HG02610 (cell line): ENCODE data around the gene MRPS21.
"Not testable (repeated sequence)": the region's sequence is repeated elsewhere in the genome, so short reads cannot be mapped to it uniquely, and the experiment has no call there.

Source experiments
- ATAC-seq: cut with Tn5 transposase; IDR thresholded peaks from one replicate; pipeline ENCODE4 v1.9.1; 2021; ENCODE audit warnings: mild to moderate bottlenecking, moderate library complexity; ENCODE audit not compliant: unreplicated experiment

MRPS21 gene

DNA sequence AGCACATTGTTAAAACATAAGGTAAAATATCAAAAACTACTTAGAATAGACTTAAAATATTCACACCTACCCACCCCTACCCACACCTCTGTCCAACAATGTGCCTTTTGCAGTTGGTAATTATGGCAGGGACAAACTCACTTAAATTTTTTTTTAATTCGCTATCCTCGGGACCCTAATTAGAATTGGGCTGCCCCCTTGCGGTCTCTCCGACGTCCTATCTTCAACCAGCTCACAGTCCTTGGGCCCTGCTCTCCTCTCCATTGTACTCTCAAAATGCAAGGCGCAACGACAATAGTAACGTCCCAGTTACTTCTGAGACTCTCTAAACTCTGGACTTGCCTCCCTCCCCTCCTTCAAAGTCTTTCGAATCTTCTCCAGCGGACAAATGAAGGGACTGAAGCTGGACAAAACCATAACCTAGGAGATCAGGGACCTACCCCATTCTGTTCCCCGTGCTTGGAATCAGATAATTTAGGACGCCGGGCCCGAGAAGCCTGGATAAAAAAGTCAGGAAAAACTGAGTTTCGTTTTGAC, 12.4 kb upstream of the MRPS21 start:
- ATAC-seq = no peak

DNA sequence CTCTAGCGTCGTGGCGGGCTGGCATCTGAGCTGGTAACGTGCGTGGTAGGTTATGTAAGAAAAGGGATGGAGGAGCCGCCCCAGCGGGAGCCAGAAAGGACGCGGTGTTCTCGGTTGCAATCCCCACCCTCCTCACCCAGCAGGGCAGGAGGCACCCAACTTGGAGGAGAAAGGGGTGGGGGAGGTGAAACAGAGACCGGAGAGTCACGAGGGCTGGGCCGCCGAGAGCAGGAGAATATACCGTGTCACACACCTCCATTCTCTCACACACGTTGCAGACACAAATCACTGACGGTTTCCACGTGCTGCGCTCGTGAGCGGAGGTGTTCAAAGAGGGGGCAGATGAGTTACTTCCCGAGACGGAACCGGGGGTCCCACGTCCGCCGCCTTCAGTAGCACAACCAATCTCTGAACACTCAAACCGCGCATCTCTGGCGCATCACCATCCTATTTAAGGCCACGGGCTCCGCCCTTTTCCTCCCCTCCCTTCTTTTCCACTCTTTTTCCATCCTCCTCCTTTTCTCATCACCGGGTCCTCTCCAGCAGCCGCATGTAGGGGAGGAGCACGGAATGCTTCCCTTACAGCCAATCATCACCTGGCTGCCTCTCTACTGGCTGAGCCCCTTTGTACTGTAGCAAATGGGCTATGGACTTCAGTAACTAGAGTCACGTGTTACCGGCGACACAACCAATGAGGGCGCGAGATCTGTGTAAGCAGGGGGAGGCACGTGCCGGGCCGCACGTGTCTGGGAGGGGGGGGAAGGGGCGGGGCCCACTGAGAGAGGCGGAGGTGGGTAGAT, 11.7 kb upstream of the MRPS21 start, which contains the start of gene CIART:
TSS of gene CIART (plus strand) at position 797 of the 800 bp plus-strand sequence. CDS start 714 bp downstream, outside the sequence.
- ATAC-seq = peak; percentile 78

DNA sequence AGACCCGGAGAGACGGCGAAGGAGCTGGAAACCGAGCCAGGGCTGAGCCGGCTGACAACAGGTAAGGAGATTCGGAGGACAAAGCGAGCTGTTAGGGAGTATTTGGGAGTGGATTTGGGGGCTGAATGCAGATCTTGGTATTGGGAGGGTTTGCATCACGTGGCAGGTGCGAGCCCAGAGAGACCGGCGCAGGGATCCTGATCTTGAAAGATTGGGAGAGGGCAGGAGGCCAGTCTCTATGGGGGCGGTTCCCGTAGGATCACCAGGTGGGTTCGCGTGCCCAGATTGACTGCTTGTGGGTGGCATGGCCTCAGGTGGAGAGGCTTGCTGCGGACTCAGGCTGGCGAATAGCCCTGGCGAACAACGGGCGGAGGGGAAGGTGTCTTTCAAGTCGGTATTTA, 11.1 kb upstream of the MRPS21 start:
- ATAC-seq = peak; percentile 5

DNA sequence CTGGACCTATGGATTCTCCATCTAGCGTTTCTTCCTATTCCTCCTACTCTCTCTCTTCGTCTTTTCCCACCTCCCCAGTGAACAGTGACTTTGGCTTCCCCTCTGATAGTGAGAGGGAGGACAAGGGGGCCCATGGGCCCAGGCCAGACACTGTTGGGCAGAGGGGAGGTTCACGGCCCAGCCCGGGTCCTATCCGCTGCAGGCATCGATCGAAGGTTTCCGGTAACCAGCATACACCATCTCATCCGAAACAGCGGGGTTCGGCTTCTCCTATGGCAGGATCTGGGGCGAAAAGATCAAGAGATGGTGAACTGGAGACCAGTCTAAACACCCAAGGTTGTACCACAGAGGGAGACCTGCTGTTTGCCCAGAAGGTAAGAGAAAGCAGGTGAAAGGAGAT, 10.4 kb upstream of the MRPS21 start:
- ATAC-seq = no peak

DNA sequence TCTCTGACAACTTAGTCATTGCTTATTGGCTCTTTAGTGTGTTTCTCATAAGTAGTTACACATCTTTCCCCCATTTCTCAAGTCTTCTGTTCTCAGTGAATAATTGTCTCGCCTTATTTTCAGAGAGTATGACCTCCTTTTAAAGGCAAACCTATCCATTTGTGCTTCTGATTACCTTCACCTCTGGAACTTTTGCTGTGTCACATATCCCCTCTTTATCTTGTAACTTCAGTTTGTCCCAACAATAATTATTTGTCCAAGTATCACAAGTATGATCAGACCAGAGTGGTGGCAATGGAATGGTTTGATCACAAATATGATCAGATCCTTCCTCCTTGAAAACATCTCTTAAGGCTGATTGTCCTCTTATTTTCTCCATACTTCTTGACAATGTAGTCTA, 5.3 kb upstream of the MRPS21 start:
- ATAC-seq = no peak

DNA sequence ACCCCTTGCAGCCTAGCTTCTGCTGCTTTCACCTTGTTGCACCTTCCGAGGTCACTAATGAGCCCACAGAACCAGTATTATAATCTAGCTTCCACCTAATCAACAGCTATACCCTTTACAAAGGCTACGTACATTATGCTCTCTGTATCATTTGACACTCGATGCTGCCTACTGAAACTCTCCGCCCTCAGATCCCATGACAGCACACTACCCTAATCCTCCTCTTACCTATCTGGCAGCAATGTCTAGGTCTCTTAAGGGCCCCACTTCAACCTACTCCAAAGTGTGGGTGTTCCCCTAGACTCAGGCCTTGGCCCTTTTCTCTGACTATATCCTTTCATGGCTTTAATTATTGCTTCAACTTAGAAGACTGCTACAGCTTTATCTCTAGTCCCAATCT, 4.8 kb upstream of the MRPS21 start:
- ATAC-seq = no peak

DNA sequence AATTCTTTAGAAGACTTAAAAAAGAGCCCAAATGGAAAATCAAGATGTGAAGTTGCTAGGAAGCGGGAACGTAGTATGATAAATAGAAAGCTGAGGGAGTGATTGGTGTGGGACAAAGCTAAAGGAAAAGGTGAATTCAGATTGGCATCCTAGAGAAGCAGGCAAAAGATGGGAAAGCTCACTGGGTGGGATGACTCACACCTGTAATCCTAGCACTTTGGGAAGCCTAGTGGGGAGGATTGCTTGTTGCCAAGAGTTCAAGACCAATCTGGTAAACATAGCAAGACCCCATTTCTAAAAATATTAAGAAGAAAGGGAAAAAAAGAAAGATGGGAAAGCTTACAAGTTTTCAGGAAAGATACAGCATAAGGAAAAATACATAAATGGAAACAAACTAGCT, 1.8 kb downstream of the MRPS21 start:
- ATAC-seq = no peak

DNA sequence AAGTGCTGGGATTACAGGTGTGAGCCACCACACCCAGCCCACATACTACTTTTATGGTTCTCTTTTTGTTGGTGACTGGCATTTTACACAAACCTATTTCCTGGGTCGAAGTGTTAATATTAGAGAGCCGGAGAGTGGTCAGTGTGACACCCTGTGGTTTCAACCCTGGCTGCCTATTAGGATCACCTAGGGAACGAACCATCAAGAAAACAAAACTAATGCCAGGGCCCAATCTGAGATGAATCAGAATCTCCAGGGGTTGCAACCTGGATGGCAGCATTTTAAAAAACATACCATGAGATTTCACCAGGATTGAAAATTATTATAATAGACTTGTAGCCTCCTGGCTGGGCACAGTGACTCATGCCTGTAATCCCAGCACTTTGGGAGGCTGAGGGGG, 6.1 kb downstream of the MRPS21 start:
- ATAC-seq = no peak

DNA sequence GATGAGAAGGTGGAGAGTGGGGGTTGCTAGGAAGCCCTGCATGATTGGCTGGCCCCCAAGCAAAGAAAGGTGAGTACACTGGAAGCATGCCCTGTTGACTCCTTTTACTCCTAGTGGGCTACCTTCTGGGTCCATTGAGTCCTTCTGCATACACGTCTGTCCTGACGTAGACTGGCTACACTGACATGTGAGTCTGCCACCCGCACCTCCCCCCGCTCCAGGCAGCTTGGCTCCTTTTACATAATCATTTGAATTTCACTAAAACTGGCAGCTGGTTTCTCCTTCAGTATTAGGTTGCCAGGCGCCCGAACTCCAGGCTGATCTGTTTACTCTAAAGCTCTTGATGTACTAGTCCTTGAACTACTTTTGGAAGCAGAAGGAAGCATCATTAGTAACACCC, 8.7 kb downstream of the MRPS21 start:
- ATAC-seq = no peak

DNA sequence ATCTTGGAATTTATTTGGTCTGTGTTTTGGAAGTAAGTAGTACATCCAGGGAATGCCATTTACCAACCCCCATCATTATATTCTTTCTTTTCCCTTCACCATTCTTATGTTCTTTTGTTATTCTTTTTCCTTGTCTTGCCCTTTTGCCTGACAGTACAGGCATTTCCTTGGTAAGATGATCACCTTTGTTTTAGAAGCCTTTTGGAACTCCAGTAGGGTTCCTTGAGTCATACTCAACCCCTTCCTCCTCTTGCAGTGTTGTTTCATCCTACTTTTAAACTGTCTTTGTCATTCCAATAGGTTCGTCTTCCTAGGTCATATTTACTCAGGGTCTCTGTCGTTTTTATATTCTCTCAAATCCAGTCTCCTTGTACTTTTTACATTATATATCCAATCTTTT, 9.2 kb downstream of the MRPS21 start:
- no peak for ATAC-seq

DNA sequence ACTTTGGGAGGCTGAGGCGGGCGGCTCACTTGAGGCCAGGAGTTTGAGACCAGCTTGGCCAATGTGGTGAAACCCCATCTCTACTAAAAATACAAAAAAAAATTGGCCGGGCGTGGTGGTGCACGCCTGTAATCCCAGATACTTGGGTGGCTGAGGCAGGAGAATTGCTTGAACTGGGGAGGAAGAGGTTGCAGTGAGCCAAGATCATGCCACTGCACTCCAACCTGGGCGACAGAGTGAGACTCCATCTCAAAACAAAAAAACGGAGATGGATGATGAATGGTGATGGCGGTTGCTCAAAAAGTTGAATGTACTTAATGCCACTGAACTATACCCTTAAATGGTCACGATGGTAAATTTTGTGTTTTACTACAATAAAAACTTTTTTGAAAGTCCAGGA, 14.9 kb downstream of the MRPS21 start:
- not testable (repeated sequence) for ATAC-seq

DNA sequence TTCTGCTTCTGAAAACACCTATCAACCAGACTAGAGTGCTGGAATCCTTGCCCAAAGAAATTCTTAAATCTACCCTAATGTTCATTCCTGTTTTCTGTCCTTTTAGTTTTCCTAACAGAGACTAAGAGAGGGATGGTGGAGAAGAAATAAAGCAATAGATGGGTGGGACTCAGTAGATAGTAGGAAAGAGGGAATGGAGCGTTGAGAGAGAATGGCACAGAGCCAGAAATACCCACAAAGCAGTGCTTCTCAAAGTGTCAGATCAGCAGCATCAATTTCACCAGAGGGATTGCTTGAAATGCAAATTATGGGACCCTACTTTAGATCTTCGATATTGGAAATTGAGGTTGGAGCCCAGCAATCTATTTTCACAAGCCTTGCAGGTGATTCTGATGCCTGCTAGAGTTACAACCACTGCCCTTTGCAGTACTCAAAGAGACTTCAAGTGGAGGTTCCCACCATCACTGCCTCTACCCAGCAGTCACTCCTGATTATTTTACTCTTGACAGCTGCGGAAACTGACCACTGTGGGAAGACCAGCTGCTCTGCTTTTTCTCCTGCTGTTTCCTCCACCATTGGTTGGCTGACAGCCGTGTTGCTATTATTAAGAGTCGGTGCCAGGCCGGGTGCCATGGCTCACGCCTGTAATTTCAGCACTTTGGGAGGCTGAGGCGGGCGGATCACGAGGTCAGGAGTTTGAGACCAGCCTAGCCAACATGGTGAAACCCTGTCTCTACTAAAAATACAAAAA, 16.3 kb downstream of the MRPS21 start:
- no peak for ATAC-seq

DNA sequence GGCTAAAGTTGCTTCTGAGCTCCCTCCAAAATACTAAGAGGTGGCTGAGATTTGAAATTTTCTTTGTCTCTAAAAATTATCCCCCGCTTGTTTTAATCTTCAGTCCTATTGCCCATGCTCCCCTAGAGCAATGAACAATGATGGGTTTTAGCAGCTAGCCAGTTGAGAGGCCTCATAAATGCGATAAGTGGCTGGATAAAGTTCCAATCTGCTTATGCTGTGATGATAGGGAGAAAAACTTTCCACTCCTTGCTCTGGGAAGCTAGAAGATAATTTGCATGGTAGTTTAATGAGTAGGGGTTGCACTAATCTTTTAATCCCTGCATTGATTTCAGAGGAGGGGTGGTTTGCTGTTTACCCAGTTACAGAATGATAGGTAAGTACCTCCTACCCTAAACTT, 18.1 kb downstream of the MRPS21 start:
- ATAC-seq = no peak

DNA sequence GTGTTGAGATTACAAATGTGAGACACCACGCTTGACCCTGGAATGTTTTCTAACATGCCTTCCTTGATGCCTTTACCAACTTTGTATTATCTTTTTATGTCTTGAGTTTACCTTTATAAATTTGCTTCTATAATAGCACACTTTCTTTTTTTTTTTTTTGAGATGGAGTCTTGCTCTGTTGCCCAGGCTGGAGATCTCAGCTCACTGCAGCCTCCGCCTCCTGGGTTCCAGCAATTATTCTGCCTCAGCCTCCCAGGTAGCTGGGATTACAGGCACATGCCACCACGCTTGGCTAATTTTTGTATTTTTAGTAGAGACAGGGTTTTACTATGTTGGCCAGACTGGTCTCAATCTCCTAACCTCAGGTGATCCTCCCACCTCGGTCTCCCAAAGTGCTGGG, 21.0 kb downstream of the MRPS21 start:
- ATAC-seq = not testable (repeated sequence)

DNA sequence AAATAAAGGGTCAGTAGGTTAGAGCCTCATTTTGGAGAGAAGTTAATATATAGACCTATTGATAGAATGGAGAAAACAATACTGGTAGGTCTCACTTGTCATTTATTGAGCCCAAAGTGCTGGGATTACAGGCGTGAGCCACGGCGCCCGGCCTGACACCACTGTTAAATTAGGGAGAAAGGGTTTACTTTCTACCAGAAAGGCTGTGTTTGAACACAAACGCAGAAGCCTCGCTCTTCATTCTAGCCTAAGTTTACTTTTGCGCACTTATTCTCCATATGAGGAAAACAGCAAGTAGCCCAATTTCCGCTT, 27.0 kb downstream of the MRPS21 start:
- no peak for ATAC-seq

DNA sequence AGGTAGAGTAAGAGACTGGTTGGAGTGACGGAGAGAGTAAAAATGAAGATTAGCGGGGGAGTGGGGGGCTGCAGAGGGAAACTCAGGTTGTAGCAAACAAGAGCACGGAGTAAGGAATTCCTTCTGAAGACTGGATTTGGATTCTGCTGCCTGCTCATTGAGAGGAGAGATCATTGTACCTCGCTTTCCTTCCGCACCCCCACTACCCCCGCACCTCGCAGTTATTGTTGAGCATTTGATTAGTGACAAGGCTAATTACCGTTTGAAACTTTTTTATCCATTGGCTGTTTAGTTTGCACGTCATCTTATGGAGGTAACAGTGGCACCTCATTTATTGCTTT, 28.1 kb downstream of the MRPS21 start:
- no peak for ATAC-seq

DNA sequence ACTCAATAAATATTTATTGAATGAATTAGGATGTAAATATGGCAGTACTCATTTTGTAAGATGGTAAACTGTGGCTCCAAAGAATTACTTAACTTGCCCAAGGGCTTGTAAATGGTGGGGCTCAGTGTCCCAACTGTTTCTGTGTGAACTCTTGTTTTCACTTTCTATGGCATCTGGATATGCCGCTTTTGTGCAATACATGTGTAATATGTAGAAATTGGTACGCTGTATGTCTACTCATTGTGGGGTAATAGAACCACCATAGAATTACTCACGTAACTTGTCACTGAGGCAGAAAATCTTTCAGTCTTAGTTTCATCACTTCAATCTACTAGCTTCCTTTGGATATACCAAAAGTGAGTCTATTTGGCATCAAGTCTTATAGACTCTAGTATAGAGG, 28.6 kb downstream of the MRPS21 start:
- ATAC-seq = no peak

DNA sequence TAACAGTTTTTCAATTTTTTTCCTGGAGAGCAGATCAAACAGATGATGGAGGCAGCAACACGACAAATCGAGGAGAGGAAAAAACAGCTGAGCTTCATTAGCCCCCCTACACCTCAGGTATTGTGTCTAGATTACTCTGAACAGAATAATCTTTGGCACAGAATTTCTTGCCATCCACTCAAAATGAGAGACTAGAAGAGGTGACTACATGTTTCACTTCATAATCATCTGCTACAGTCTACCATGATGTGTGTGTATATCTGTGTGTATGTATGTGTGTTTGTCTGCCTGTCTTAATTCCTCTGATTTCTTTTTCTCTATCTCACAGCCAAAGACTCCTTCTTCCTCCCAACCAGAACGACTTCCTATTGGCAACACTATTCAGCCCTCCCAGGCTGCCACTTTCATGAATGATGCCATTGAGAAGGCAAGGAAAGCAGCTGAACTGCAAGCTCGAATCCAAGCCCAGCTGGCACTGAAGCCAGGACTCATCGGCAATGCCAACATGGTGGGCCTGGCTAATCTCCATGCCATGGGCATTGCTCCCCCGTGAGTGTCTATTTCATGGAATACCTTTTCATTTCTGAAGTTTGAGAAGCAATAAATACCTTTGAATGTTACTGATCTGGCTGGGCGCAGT, 39.1 kb downstream of the MRPS21 start:
- ATAC-seq = no peak

DNA sequence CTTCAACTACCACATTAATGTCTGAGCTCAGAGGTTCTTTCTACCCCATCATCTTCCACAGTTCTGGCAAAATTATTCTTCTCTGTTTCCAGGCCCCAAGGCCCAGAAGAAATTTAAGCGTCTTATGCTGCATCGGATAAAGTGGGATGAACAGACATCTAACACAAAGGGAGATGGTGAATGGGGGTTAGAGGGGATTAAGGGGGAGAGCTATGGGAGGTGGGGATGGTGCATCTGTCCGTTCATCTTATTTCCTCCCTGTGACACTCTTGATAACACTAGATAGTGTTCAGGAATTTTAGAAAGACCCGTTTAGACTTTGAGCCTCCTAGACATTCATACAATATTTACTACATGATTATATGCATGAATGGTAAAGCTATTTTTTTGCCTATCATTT, 52.7 kb downstream of the MRPS21 start:
- ATAC-seq = no peak

DNA sequence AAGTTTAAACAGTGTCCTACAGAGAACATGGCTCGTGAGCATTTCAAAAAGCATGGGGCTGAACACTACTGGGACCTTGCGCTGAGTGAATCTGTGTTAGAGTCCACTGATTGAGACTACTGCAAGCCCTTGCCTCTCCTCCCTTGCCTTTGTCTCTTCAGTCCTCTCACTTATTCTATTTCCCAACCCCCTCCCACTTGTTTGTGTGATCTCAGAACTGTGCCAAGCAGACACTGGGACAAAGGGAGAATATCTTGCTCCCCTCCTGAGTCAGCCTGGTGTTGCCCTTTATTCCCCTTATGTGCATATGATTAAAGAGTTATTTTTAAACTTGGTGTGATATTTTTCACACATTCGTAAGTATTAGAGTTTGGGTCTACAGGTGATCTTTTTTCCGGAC, 59.2 kb downstream of the MRPS21 start:
- ATAC-seq = no peak
